Caco-2 (cell line): ENCODE measurements around the gene ZNF428. TPM values are rescaled to one million over a fixed set of nuclear protein-coding genes. Genes with fewer than 3 reads are reported as not detected.
A peak's percentile ranks its signal among the peaks of the same experiment; 100 is the strongest.

Experiments
- BruUV-seq: library from RNA; stranded (reverse); fragments of 400-500 nt; replicated peaks from 2 replicates; lab custom pipeline; 2021; lab: Mats Ljungman, UMichigan
- CTCF ChIA-PET: fragments of 300-600 bp; sonication (Branson Sonifier 250); formaldehyde crosslinking; loops from one replicate; lab custom pipeline; 2022; ENCODE audit warnings: antibody characterized with exemption; lab: Charles Lee
- POLR2A ChIA-PET: fragments of 300-600 bp; sonication (Branson Sonifier 250); formaldehyde crosslinking; loops from one replicate; lab custom pipeline; 2022; ENCODE audit warnings: antibody characterized with exemption; lab: Charles Lee
- DNase-seq, 2 experiments: peaks; one replicate each; pipeline versions ENCODE4 v3.0.0 to v3.0.0-alpha.2; 2020 to 2022
- H3K27me3 ChIP-seq: replicated peaks from 2 replicates; pipeline ENCODE4 v1.6.0; 2011; ENCODE audit warnings: low read length; ENCODE audit not compliant: control insufficient read depth, insufficient read depth
- H3K36me3 ChIP-seq: 2 replicates; pipeline ENCODE4 v1.5.1; 2011; ENCODE audit warnings: low read length; ENCODE audit not compliant: control insufficient read depth, insufficient read depth
- H3K4me1 ChIP-seq: fragments of 250-450 bp; sonication (Bioruptor Pico); 2 replicates; pipeline ENCODE4 v1.5.1; 2020; ENCODE audit warnings: mild to moderate bottlenecking
- H3K4me3 ChIP-seq: 2 replicates; pipeline ENCODE4 v1.5.1; 2011; ENCODE audit warnings: low read depth, mild to moderate bottlenecking, control low read depth, low read length
- H3K9me3 ChIP-seq: fragments of 250-450 bp; sonication (Bioruptor Pico); 2 replicates; pipeline ENCODE4 v1.5.1; 2020; ENCODE audit warnings: mild to moderate bottlenecking, moderate library complexity
- H3K27ac Mint-ChIP-seq: one replicate; pipeline ENCODE4 v1.8.0; 2022; ENCODE audit warnings: mixed read lengths; ENCODE audit not compliant: unreplicated experiment
- H3K27me3 Mint-ChIP-seq: one replicate; pipeline ENCODE4 v1.8.0; 2022; ENCODE audit warnings: mixed read lengths; ENCODE audit not compliant: insufficient read depth, unreplicated experiment
- H3K36me3 Mint-ChIP-seq: one replicate; pipeline ENCODE4 v1.8.0; 2022; ENCODE audit warnings: mild to moderate bottlenecking, mixed read lengths; ENCODE audit not compliant: insufficient read depth, unreplicated experiment
- H3K4me1 Mint-ChIP-seq: one replicate; pipeline ENCODE4 v1.8.0; 2022; ENCODE audit warnings: low read depth, mixed read lengths; ENCODE audit not compliant: unreplicated experiment
- H3K4me3 Mint-ChIP-seq: one replicate; pipeline ENCODE4 v1.8.0; 2022; ENCODE audit warnings: mild to moderate bottlenecking, moderate library complexity, mixed read lengths; ENCODE audit not compliant: unreplicated experiment
- H3K9me3 Mint-ChIP-seq: one replicate; pipeline ENCODE4 v1.8.0; 2022; ENCODE audit warnings: mixed read lengths; ENCODE audit not compliant: unreplicated experiment
- intact Hi-C: fragments of 100-400 bp; cut with micrococcal nuclease; formaldehyde crosslinking; loops from one replicate; pipeline ENCODE4 v1.10.0; 2022; ENCODE audit not compliant: unreplicated experiment
- total RNA-seq: library from RNA; stranded (reverse); gene quantifications from 2 replicates; pipeline ENCODE4 v1.2.3, GENCODE V29; 2022
- TF ChIP-seq, protein P1 (sequence below), 2 experiments: fragments of 200-600 bp in 1 of 2; IDR thresholded peaks; 1 replicate in 1 of 2; 2 replicates in 1 of 2; pipeline versions ENCODE4 v1.5.1 to v1.8.0; 2011 to 2022; ENCODE audit warnings: antibody characterized with exemption in 1 of 2, control low read depth in 1 of 2, inconsistent platforms in 1 of 2, low read depth in 1 of 2, low read length in 1 of 2, mild to moderate bottlenecking in 1 of 2, moderate library complexity in 1 of 2; ENCODE audit not compliant: insufficient read depth in 1 of 2, severe bottlenecking in 1 of 2, unreplicated experiment in 1 of 2

The ZNF428 gene
- total RNA-seq, 1 experiment from 2014 or later: 38.9 TPM

DNA sequence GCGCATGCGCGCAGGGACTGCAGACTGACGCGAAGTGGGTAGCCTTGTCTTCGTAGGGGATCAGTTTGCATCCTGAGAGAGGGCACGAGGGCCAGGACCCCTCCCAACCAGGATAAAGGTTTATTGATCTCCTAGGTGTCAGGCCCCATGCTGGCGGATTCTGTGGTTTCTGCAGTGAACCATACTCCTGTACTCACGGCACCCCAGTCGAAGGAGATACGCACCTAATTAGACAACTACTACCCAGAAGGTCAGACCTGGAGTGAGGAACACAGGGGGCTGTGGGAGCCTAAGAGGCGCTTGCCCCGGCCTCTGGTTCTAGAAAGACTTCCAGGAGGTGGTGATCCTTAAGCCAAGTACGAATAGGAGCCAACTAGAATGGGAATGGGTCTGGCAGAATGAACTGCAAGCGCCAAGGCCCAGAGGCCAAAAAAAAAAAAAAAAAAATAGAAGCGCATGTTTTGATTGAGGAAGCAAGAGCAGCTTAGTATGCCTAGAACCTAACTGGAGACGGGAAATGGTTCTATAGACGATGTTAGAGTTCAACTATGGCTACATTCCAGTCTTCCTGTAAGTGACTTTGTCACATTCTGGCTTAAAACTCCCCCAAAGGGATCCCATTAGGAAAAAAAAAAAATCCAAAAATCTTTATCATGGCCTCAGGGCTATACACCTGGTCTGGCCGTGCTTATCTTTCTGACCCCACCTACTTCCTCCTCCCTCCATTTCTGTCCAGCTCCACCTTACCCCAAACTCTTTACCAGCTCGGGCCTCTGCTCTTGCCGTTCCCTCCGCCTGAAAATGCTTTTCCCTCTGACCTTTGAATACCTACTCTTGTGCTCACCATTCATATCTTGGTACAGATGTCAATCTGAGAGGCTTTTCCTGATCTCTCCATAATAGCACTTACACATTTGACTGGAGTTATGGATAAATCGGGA, 902 bp upstream of the ZNF428 start:
- H3K9me3 ChIP-seq: no peaks in the 10 kb centered on the region
- peak overlapping the region; percentile 90 for H3K4me3 ChIP-seq
- DNase-seq: no peak
- Mint-ChIP-seq H3K4me1 (peaks cover 8% of the 10 kb centered on the region), H3K27me3 (no peaks in the 10 kb centered on the region), H3K27ac (peak overlapping the region; percentile 100), H3K36me3 (peaks cover 22% of the 10 kb centered on the region), H3K9me3 (no peaks in the 10 kb centered on the region), H3K4me3 (peak overlapping the region; percentile 96)
- POLR2A ChIA-PET: interaction anchor here (1.7 kb wide), 1 partner anchor 48 kb away, joined by 4 read pairs; no protein-coding TSS in a partner anchor
- intact Hi-C loops: no loop called here
- no peaks in the 10 kb centered on the region for H3K27me3 ChIP-seq
- TF ChIP-seq, protein P1, sequence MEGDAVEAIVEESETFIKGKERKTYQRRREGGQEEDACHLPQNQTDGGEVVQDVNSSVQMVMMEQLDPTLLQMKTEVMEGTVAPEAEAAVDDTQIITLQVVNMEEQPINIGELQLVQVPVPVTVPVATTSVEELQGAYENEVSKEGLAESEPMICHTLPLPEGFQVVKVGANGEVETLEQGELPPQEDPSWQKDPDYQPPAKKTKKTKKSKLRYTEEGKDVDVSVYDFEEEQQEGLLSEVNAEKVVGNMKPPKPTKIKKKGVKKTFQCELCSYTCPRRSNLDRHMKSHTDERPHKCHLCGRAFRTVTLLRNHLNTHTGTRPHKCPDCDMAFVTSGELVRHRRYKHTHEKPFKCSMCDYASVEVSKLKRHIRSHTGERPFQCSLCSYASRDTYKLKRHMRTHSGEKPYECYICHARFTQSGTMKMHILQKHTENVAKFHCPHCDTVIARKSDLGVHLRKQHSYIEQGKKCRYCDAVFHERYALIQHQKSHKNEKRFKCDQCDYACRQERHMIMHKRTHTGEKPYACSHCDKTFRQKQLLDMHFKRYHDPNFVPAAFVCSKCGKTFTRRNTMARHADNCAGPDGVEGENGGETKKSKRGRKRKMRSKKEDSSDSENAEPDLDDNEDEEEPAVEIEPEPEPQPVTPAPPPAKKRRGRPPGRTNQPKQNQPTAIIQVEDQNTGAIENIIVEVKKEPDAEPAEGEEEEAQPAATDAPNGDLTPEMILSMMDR (IDR thresholded peaks at IDR 0.05; ENCODE audit: insufficient read depth in 1 of 2, low read depth in 1 of 2, low read length in 1 of 2, severe bottlenecking in 1 of 2, unreplicated experiment in 1 of 2): no peak
- no peaks in the 10 kb centered on the region for H3K36me3 ChIP-seq
- CTCF ChIA-PET: no interaction called here
- BruUV-seq: TSS peak; percentile 75
- H3K4me1 ChIP-seq: peaks cover 4% of the 10 kb centered on the region; the same call in 1 of the 2 replicates

DNA sequence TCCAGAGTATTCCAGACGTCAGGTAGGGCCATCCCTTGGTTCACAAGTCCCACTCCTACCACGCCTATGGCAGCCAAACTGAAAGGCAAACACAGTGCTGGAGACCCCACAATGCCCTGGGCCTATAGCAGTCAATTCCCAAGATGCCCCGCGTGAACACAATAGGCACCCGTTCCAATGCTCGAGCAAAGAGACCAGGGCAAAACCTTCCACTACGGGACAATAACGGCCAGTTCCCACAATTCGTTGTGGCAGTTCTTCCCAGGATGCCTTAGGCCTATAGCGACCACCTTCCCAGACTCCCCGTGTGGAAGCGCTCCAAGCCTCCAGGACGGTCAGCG, 538 bp downstream of the ZNF428 start:
- Mint-ChIP-seq H3K4me1 (peaks cover 8% of the 10 kb centered on the region), H3K4me3 (peak overlapping the region; percentile 96), H3K9me3 (no peaks in the 10 kb centered on the region), H3K27ac (peak overlapping the region; percentile 100), H3K36me3 (peaks cover 17% of the 10 kb centered on the region), H3K27me3 (no peaks in the 10 kb centered on the region)
- ChIA-PET CTCF (interaction anchor here (0.7 kb wide), 1 partner anchor 1169 kb away, joined by 4 read pairs; no protein-coding TSS in a partner anchor), POLR2A (interaction anchor here (1.7 kb wide), 1 partner anchor 50 kb away, joined by 4 read pairs; no protein-coding TSS in a partner anchor)
- DNase-seq: no peak
- no peaks in the 10 kb centered on the region for H3K36me3 ChIP-seq
- BruUV-seq: TSS peak; percentile 78
- TF ChIP-seq, protein P1 (IDR thresholded peaks at IDR 0.05; ENCODE audit: insufficient read depth in 1 of 2, low read depth in 1 of 2, low read length in 1 of 2, severe bottlenecking in 1 of 2, unreplicated experiment in 1 of 2): no peak
- no peaks in the 10 kb centered on the region for H3K27me3 ChIP-seq
- intact Hi-C loops: loop anchor here (1.0 to 2.0 kb wide), 3 partner anchors 16 to 49 kb away; partner anchors contain the start of genes IRGQ and ZNF576
- peaks cover 4% of the 10 kb centered on the region; the same call in 1 of the 2 replicates for H3K4me1 ChIP-seq
- H3K4me3 ChIP-seq: peak overlapping the region; percentile 90
- H3K9me3 ChIP-seq: no peaks in the 10 kb centered on the region

DNA sequence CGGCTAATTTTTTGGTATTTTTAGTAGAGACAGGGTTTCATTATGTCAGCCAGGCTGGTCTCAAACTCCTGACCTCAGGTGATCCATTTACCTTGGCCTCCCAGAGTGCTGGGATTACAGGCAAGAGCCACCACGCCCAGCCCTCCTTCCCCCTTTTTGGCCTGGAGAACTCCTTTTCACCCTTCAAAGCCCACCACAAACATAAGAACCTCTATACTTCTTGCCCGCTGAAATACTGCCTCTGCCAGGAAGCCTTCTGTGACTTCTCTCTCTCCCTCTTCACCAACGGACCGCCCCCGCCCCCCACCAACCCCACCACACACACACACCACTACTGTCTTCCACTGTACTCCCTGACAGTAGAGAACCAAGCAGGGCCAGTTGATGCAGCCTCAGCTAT, 2.5 kb downstream of the ZNF428 start:
- DNase-seq: no peak
- Mint-ChIP-seq H3K36me3 (peaks cover 24% of the 10 kb centered on the region), H3K4me3 (no peak overlapping the region), H3K27ac (no peak overlapping the region), H3K27me3 (no peaks in the 10 kb centered on the region), H3K9me3 (no peaks in the 10 kb centered on the region), H3K4me1 (peaks cover 8% of the 10 kb centered on the region)
- peaks cover 1% of the 10 kb centered on the region; the same call in 1 of the 2 replicates for H3K36me3 ChIP-seq
- intact Hi-C loops: no loop called here
- TF ChIP-seq, protein P1 (IDR thresholded peaks at IDR 0.05; ENCODE audit: insufficient read depth in 1 of 2, low read depth in 1 of 2, low read length in 1 of 2, severe bottlenecking in 1 of 2, unreplicated experiment in 1 of 2): no peak
- H3K9me3 ChIP-seq: no peaks in the 10 kb centered on the region
- CTCF ChIA-PET: no interaction called here
- POLR2A ChIA-PET: no interaction called here
- peaks cover 4% of the 10 kb centered on the region; the same call in 1 of the 2 replicates for H3K4me1 ChIP-seq
- no peak overlapping the region for H3K4me3 ChIP-seq
- BruUV-seq: no TSS peak
- H3K27me3 ChIP-seq: no peaks in the 10 kb centered on the region
